Gastroesophageal sphincter (tissue), 3 donors: ENCODE results near the gene ORM2.

Source experiments
- EP300 ChIP-seq: sonication (generic); formaldehyde crosslinking; IDR thresholded peaks from one replicate; pipeline ENCODE4 v1.6.1; 2017; ENCODE audit warnings: antibody characterized with exemption, mild to moderate bottlenecking
- POLR2A ChIP-seq, 2 donors: fragments of 450-650 bp; IDR thresholded peaks; one replicate each; pipeline ENCODE4 v1.6.1; 2017; ENCODE audit warnings: antibody characterized with exemption in 2 of 2, mild to moderate bottlenecking in 2 of 2, moderate library complexity in 1 of 2
- TF ChIP-seq, protein P1 (sequence below), 4 experiments: fragments of 200-600 bp in 2 of 4; fragments of 450-650 bp in 2 of 4; sonication (generic) in 1 of 4; IDR thresholded peaks; one replicate each; pipeline ENCODE4 v1.5.1; 2017 to 2019; ENCODE audit warnings: antibody characterized with exemption in 4 of 4, mild to moderate bottlenecking in 2 of 4, moderate library complexity in 2 of 4

DNA sequence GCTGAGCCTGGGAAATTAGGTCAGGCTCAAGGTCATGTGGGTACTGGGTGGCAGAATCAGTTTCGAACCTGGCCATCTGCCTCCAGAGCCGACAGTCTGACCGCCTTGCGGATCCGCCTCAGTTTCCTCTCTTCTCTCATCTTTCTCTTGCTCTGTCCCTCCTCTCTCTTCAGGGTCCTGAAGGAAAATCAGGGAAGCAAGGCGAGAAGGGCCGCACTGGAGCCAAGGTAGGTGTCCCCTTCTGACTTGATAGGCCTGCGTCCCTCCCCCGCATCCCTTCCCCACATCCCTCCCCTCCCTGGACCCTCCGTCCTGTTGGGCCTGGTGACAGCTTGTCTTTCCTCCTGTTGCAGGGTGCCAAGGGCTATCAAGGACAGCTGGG is 47.6 kb upstream of the ORM2 start:
- TF ChIP-seq EP300, result no peak
- TF ChIP-seq POLR2A (IDR thresholded peaks at IDR 0.05), result no peak
- TF ChIP-seq, protein P1, sequence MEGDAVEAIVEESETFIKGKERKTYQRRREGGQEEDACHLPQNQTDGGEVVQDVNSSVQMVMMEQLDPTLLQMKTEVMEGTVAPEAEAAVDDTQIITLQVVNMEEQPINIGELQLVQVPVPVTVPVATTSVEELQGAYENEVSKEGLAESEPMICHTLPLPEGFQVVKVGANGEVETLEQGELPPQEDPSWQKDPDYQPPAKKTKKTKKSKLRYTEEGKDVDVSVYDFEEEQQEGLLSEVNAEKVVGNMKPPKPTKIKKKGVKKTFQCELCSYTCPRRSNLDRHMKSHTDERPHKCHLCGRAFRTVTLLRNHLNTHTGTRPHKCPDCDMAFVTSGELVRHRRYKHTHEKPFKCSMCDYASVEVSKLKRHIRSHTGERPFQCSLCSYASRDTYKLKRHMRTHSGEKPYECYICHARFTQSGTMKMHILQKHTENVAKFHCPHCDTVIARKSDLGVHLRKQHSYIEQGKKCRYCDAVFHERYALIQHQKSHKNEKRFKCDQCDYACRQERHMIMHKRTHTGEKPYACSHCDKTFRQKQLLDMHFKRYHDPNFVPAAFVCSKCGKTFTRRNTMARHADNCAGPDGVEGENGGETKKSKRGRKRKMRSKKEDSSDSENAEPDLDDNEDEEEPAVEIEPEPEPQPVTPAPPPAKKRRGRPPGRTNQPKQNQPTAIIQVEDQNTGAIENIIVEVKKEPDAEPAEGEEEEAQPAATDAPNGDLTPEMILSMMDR (IDR thresholded peaks at IDR 0.05), result no peak
